Measurements from ENCODE around the gene CD52. TPM values are rescaled to one million over a fixed set of nuclear protein-coding genes. Genes with fewer than 3 reads are reported as not detected.

Gene CD52
- total and polyA plus RNA-seq, 2 of the 4 experiments (the other 2 are of a cell fraction) = 1.6 TPM; not detected in 1

GRCh38 chr1:26349188-26349876 is 31.6 kb downstream of the CD52 start:
- H3K9me1 ChIP-seq (ENCODE audit: insufficient read depth, low read length) = peaks cover 9% of the 10 kb centered on the region; the same call in 1 of the 2 replicates
- TF ChIP-seq CEBPB (IDR thresholded peaks at IDR 0.05; ENCODE audit: low read depth, low read length) (no peak), CHD1 (IDR thresholded peaks at IDR 0.05; ENCODE audit: low read depth, low read length) (no peak), POLR2A (IDR thresholded peaks at IDR 0.05; ENCODE audit: low read depth, low read length) (no peak), NFE2L2 (IDR thresholded peaks at IDR 0.05; ENCODE audit: low read depth, low read length) (no peak), ELK1 (IDR thresholded peaks at IDR 0.05; ENCODE audit: borderline replicate concordance, low read depth, low read length) (no peak), MAFK (IDR thresholded peaks at IDR 0.05; ENCODE audit: low read depth, low read length) (no peak), CTCF (conservative IDR thresholded peaks at IDR 0.05; ENCODE audit: low read depth, low read length) (no peak), RFX5 (IDR thresholded peaks at IDR 0.05; ENCODE audit: low read depth, low read length) (no peak), FOS (IDR thresholded peaks at IDR 0.05; ENCODE audit: low read depth, low read length) (no peak), BHLHE40 (IDR thresholded peaks at IDR 0.05; ENCODE audit: low read depth, low read length) (no peak), MXI1 (IDR thresholded peaks at IDR 0.05; ENCODE audit: borderline replicate concordance, low read depth, low read length) (no peak), RCOR1 (IDR thresholded peaks at IDR 0.05; ENCODE audit: insufficient replicate concordance, low read length) (no peak), USF2 (IDR thresholded peaks at IDR 0.05; ENCODE audit: low read depth, low read length) (no peak)
- no peak overlapping the region for H3K56ac ChIP-seq (ENCODE audit: extremely low read depth, insufficient read depth, low read length)
- H3K4me3 ChIP-seq (ENCODE audit: insufficient read depth, low read depth, low read length) = no peak overlapping the region
- no CpG with 5 or more reads among the region's 7 CpGs for WGBS, 2 experiments (ENCODE audit: extremely low coverage in 2 of 2, insufficient read length in 1 of 2)
- H4K91ac ChIP-seq (ENCODE audit: insufficient read depth, low read depth, low read length) = no peak overlapping the region
- dilution Hi-C loops (cut with HindIII; ENCODE audit: low sequenced_read_pairs, unreplicated experiment) = no loop called here
- no peak overlapping the region for H2AK5ac ChIP-seq (ENCODE audit: low read depth, low read length)
- POLR2A ChIA-PET (ENCODE audit: unreplicated experiment) = no interaction called here
- H4K20me1 ChIP-seq (ENCODE audit: insufficient read depth, low read length) = no peaks in the 10 kb centered on the region; the same call in 1 of the 2 replicates
- CTCF ChIA-PET = interaction anchor here (1.6 kb wide), 1 partner anchor 14 kb away, joined by 4 read pairs; no protein-coding TSS in a partner anchor
- intact Hi-C loops (cut with micrococcal nuclease) = no loop called here
- H2BK20ac ChIP-seq (ENCODE audit: low read depth, low read length) = no peak overlapping the region
- H2AFZ ChIP-seq (replicated peaks; ENCODE audit: low read length, poor library complexity) = peak overlapping the region; percentile 81
- H2BK120ac ChIP-seq (ENCODE audit: low read depth, low read length) = no peak overlapping the region
- no peak overlapping the region for H3K23ac ChIP-seq (ENCODE audit: low read depth, low read length)
- no peaks in the 10 kb centered on the region for H3K79me1 ChIP-seq (ENCODE audit: low read depth in 1 of 2, low read length in 2 of 2)
- peaks cover 9% of the 10 kb centered on the region for H3K4me1 ChIP-seq (ENCODE audit: control insufficient read depth, insufficient read depth, low read length)
- no TSS peak for BruUV-seq (replicated peaks)
- ATAC-seq (ENCODE audit: low read depth) (peak; percentile 56), DNase-seq (peak; percentile 81)
- no peak overlapping the region; the same call in 2 of the 3 replicates for H2BK15ac ChIP-seq (ENCODE audit: low read depth, low read length)
- H3K9ac ChIP-seq (ENCODE audit: low read depth, low read length) = no peak overlapping the region
- no peak overlapping the region for H4K5ac ChIP-seq (ENCODE audit: low read depth, low read length)
- H3K14ac ChIP-seq (replicated peaks; ENCODE audit: low read depth, low read length) = no peak overlapping the region
- H3K4me2 ChIP-seq (ENCODE audit: low read depth, low read length) = no peak overlapping the region
- H4K8ac ChIP-seq (ENCODE audit: low read depth in 2 of 2, low read length in 2 of 2) = no peak overlapping the region
- in situ Hi-C loops (cut with MboI; ENCODE audit: low sequenced_read_pairs) = no loop called here
- no peaks in the 10 kb centered on the region for H3K9me3 ChIP-seq (ENCODE audit: control insufficient read depth, insufficient read depth, low read length)
- H3K4ac ChIP-seq (ENCODE audit: low read depth, low read length) = no peak overlapping the region
- no peak overlapping the region for H2BK5ac ChIP-seq (ENCODE audit: low read depth, low read length, poor library complexity, severe bottlenecking)
- no peak overlapping the region for H3K18ac ChIP-seq (ENCODE audit: low read depth, low read length)
- H3K27ac ChIP-seq (ENCODE audit: insufficient read depth, low read length) = no peak overlapping the region
- no peaks in the 10 kb centered on the region for H3K36me3 ChIP-seq (ENCODE audit: control insufficient read depth, insufficient read depth, low read length)
- H2AK9ac ChIP-seq (replicated peaks; ENCODE audit: low read depth, low read length, poor library complexity) = peak overlapping the region; percentile 61
- peaks cover 19% of the 10 kb centered on the region; the same call in 1 of the 2 replicates for H3K27me3 ChIP-seq (ENCODE audit: control insufficient read depth, insufficient read depth, low read length)
